GM12878 (cell line): Measurements from ENCODE around the gene MMD.

ENCODE experiments used
- ASH2L ChIP-seq: fragments of 300-600, 200-600 bp; sonication (generic); IDR thresholded peaks from 2 replicates; pipeline ENCODE4 v1.6.1; 2017; ENCODE audit warnings: low read depth, mild to moderate bottlenecking, borderline replicate concordance
- BCL11A ChIP-seq: IDR thresholded peaks from 2 replicates; pipeline ENCODE4 v1.6.1; 2011; ENCODE audit warnings: low read depth, low read length
- CTCF ChIP-seq, 3 experiments: IDR thresholded peaks in 2 of 3; conservative IDR thresholded peaks in 1 of 3; 2 replicates each; pipeline ENCODE4 v1.5.1; 2011; ENCODE audit warnings: low read depth in 3 of 3, low read length in 3 of 3, mild to moderate bottlenecking in 3 of 3, control low read depth in 2 of 3, moderate library complexity in 2 of 3, inconsistent platforms in 1 of 3, mixed read lengths in 1 of 3; ENCODE audit not compliant: control insufficient read depth in 2 of 3, insufficient read depth in 1 of 3; ENCODE audit errors: extremely low read depth in 1 of 3
- NRF1 ChIP-seq: conservative IDR thresholded peaks from 2 replicates; pipeline ENCODE4 v1.6.1; 2011; ENCODE audit warnings: mild to moderate bottlenecking, low read depth, low read length, improper control_type of control experiment
- POLR2AphosphoS5 ChIP-seq: IDR thresholded peaks from 2 replicates; pipeline ENCODE4 v1.6.1; 2011; ENCODE audit warnings: mild to moderate bottlenecking, low read length, inconsistent platforms
- RAD51 ChIP-seq: fragments of 450-650 bp; IDR thresholded peaks from 2 replicates; pipeline ENCODE4 v1.6.1; 2016; ENCODE audit warnings: moderate library complexity, mild to moderate bottlenecking, inconsistent platforms
- RB1 ChIP-seq: fragments of 450-650 bp; formaldehyde crosslinking; IDR thresholded peaks from 2 replicates; pipeline ENCODE4 v1.6.1; 2017; ENCODE audit warnings: mild to moderate bottlenecking, borderline replicate concordance
- RCOR1 ChIP-seq: conservative IDR thresholded peaks from 2 replicates; pipeline ENCODE4 v1.6.1; 2012; ENCODE audit warnings: low read depth, low read length, improper control_type of control experiment
- REST ChIP-seq: IDR thresholded peaks from 2 replicates; pipeline ENCODE4 v1.6.1; 2012; ENCODE audit warnings: mild to moderate bottlenecking, low read depth, low read length
- SMC3 ChIP-seq: IDR thresholded peaks from 2 replicates; pipeline ENCODE4 v1.6.1; 2011; ENCODE audit warnings: low read length, improper control_type of control experiment, borderline replicate concordance
- TCF7 ChIP-seq: IDR thresholded peaks from 2 replicates; pipeline ENCODE4 v1.6.1; 2014; ENCODE audit warnings: antibody characterized with exemption, borderline replicate concordance
- ZNF274 ChIP-seq: IDR thresholded peaks from one replicate; pipeline ENCODE4 v1.8.0; 2011; ENCODE audit not compliant: insufficient read length, insufficient read depth
- ZNF687 ChIP-seq: fragments of 450-650 bp; IDR thresholded peaks from 2 replicates; pipeline ENCODE4 v1.6.1; 2017; ENCODE audit warnings: mild to moderate bottlenecking, moderate library complexity

GRCh38 chr17:55381017-55381770 lies 40.4 kb downstream of the MMD start:
- TF ChIP-seq REST (no peak), TCF7 (no peak), SMC3 (no peak), CTCF (IDR thresholded peaks at IDR 0.05 in 2 of 3, conservative IDR thresholded peaks at IDR 0.05 in 1 of 3; ENCODE audit: control insufficient read depth in 2 of 3, extremely low read depth in 1 of 3, insufficient read depth in 1 of 3, low read depth in 3 of 3, low read length in 3 of 3) (no peak), ZNF687 (no peak), RCOR1 (no peak), BCL11A (no peak), RAD51 (no peak), NRF1 (no peak), ZNF274 (no peak), ASH2L (no peak), RB1 (no peak), POLR2AphosphoS5 (no peak)
